Frontal cortex (tissue), 4 donors: ENCODE measurements around the gene RGS13. TPM values are rescaled to one million over a fixed set of nuclear protein-coding genes. Genes with fewer than 3 reads are reported as not detected.

Experiments used
- DNase-seq, 2 donors: peaks; one replicate each; pipeline ENCODE4 v3.0.0; 2012; ENCODE audit warnings: low spot score in 2 of 2
- FAIRE-seq: peaks from 2 replicates; lab custom pipeline; 2012; peaks lifted over from hg19 to GRCh38; lab: Jason Lieb, UNC
- total RNA-seq: library from RNA; depleted of rRNA; stranded (reverse); fragments of >200 nt; gene quantifications from one replicate; pipeline ENCODE4 v1.2.3, GENCODE V29; 2014
- donor health status: control.
- donor health status: control.
- donor health status: control.

RGS13 gene
- total RNA-seq, 1 donor from 2014 or later, result not detected

DNA sequence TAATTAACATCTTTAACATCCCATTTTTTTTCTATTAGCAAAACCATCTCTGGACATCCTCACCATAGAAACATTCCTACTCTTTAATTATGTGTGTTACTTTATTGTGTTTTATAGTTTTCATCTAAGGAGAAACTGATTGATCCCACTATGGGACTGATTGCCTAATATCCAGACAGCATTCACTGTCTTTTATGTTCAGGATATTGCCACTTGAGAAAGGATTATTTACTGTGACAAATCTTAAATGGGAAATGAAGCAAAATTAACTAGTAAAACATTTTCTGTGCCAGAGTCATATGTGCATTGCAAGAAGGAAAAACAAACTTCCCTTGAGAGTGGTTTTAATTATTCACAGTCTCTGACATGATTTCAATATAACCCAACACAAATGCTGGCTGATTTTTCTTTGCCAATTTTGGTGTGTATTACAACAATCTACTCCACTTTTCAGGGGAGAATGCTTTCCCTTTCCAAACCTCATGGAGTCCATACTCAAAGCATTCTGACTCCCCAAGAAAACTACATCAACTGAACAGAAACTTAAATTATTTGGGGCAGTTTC is 15.8 kb upstream of the RGS13 start:
- no peak for DNase-seq
- no peak for FAIRE-seq

DNA sequence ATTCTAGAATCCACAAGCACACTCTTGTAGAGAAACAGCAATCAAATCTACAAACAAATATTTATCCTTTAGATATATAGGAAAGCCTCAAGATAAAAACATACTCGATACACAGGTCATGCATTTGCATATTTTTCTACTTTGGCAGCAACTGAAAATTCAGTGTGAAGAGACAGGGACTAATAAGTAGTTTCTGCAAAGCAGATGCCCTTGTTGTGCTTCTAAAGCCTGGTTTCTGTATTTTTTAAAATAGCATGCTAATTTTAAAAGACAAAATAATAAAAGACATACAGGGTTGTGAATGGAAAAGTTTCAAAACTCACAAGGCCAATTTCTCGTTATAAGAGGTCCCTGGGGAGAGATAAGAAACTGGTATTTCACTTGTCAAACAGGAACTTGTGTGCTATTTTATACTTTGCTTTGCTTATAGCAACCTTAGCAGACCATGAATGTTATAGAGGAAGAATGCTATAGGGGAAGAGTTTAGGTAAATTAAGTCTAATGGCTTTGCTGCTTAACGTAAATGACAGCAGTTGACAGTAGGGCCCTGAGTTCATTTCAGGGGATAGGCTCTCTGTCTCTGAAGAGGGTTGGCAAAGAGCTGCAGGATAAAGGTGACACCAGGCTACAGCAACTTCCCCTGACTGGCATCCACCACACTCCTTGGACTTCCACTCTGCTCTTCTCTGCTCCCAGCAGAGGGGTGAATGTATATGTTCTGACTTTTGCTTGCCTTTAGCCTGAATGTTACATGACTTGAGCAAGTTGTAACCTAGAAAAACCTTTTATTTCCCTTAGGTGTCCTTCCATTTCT is 9.4 kb upstream of the RGS13 start:
- DNase-seq (no peak), FAIRE-seq (no peak)

DNA sequence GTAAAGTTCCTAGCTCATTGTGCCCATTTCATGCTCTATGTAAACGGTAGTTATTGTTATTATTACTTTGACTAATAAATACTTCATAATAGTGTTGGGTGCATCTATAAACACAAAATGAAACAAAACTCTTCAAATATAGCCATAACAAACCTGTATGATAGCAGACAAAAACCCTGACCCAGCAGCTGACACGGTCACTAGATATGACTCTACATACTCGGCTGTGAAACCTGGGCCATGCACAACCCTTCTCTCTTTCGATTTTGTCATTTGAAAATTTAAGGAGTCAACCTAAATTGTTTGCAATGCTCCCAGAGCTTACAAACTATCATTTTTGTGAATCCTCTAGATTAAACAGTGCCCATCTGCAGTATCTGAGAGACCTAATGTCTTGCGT is 8.0 kb upstream of the RGS13 start:
- FAIRE-seq (no peak), DNase-seq (no peak)

DNA sequence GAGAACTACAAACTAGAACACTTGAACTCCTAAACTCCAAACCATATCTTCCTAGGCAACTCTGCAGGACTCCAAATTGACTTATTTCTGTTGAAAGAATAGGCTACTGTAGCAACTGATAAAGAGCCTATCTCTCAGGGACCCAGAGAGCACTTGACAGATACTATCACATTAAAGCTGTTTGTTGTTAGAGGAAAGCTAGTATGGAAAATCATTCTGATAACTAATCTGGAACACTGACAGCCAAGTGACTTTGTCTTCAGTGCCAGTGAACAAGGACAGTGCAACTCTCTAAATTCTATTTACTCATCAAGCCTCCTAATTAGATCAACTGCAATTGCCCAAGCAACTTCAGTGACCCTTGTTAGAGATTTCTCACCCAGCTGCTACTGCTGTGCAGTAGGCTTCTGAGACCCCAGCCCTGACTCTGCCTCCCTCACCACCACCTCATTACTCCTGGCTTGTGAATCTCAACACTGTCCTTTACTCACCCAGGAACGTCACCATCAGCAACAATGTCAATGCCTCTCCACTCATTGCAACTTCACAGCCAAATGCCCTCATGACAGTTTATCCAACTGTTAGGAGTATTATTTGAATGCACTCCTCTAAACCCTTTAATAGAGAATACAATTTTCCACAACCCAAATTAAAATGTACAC is 7.4 kb upstream of the RGS13 start:
- DNase-seq (no peak), FAIRE-seq (no peak)

DNA sequence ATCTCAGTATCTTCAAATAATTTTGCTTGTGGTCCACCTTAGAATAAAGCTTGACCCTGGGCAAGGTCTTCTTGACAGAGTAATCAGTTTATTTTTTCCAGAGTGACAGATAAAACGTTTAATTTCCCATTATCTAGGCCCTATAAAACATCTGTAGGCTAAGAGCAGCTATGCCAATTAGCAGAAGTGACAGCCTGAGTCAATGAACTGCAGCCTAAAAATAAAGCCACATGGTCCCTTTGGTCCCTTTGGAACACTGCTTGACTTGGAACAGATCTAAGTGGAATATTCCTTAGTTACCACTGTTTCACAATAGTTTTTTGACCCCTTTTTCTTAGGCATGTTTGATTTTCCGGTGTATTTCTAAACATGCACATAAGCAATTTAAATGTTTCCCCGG is 6.3 kb upstream of the RGS13 start:
- FAIRE-seq (no peak), DNase-seq (no peak)

DNA sequence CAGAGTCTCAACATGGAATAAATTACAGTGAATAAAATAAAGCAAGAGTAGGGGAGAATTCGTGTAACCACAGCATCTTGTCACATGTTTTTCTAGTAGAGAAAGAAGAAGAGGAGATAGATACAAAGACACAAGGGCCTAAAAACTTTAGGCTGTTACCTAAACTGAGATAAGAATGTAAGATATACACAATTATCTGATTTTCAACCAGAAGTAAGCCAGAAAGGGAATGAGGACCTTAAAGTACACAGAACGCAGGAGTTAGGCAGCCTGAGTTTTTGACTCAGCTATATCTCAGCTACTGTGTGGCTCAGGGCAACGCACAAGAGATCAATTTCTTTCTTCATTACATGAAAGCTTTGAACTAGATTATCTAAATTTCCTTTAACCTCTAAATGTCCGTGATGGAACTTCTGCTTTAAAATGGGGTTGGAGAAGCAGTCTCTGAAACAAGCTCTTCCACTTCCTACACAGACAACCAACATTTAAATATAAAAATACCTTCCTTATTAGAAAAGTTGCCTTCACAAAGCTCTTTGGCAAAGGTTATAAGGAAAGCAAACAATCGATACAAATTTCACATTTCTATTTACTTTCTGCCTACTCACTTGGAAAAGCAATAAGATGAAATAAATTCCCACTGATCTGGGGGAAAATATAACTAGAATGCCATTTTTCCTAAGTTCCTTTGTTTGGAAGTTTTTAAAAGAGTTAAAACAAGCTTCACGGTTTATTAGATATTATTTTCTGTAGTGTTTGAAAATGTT is 5.2 kb upstream of the RGS13 start:
- no peak for FAIRE-seq

DNA sequence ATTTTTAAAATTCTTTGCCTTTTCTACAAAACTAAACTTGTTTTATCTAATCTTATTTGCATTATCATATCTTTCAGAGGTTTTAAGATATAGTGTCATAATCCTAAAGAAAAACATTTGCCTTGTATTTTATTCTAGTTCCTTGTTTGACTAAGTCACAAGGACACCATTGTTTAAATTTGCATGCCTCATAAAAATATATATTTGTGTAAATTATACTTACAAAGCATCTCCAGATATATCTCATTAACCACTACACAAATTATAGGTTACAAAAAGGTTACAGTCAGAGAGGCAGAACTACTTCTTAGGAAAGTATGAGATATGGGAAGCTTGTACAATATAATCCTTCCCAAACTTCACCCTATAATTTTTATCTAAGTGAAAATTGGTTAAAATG is 4.2 kb upstream of the RGS13 start:
- no peak for DNase-seq
- FAIRE-seq, result no peak

More for the DNA sequence above, 5.2 kb upstream of the RGS13 start:
- DNase-seq, result no peak

DNA sequence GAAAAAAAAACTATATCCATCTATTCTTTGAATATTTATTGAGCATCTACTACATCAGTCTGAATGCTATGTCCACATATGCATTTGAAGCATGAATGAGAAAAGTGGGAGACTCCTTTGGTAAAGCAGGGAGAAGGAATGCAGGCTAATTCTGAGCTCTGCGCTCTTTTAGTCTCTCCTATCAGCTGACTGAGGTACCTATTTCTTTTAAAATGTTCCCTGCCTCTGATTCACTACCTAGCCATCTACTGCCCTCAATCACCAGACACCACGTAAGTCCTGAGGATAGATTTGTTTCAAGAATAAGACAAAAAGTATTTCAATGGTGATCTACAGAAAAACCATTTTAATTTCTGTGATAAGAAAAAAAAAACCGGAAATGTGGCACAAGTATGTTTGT is 3.8 kb upstream of the RGS13 start:
- DNase-seq (no peak), FAIRE-seq (no peak)

DNA sequence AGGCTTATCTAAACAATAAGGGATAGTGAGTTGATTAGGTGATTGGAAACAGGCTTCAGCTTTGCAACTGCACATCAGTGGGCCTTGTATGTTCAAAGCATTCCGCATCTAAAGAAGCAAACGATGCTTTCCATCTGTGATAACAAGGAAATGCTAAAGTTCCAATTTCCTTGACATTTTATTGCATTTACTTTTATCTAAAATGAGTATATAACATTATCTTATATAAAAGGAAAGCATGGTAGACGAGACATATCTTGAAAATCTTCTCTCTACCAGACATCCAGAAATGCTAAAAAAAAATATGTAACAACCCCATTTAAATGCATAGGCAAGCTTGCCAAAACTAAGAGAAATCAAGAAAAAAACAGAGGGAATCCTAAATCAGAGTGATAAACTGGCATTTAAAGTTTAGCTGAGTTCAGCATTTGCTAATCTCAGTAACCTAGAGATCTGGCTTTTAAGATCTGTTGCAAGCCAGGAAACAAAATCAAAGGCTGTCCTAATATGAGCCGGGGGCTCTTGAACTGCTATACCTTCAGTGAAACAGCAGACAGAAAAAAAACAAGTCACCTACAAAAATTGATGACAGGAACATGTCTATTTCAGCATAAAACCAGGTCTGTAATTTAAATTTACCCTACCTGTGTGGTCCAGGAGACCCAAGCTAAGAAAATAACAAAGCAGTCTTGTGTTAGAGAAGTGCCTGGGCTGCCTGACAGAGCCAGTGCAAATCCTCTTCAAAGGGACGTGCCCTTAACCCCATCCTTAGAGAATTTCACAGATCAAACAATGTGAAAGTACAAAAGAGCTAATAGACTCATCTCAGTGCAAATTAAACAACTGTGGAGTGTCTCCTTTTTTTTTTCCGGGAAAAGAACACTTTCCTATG is 3.1 kb upstream of the RGS13 start:
- no peak for DNase-seq
- FAIRE-seq, result no peak

DNA sequence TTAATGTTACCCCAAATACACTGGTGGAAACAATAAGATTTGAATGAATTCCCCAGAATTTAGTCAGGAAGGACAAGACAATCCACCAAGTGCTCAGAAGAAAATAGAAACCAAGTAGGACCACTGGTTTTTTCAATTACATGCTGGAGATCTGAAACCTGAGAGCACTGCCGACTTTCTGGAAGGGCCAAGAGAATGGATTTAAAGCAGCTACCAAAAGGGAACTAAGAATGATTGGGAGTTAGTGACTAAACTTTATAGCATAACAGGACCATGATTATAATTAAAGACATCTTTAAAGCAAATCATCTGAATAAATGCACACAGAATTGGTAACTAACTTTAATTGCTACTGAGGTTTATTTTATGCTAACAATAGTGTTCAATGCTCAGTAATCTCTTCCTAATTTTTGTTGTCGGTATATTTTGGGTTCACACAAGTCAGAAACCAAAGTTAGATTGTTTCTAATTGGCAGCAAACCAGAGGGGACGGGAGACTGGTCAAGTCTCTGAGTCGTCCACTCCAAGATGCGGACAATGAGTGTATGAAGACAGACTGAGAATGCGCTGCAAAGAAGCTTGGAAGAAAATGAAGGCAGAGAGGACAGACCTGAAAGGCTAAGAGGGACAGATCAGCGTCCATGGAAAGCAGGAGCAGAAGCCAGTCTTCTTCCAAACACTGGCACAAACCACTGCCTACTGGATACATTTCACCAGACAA is 2.3 kb upstream of the RGS13 start:
- DNase-seq (no peak), FAIRE-seq (no peak)

DNA sequence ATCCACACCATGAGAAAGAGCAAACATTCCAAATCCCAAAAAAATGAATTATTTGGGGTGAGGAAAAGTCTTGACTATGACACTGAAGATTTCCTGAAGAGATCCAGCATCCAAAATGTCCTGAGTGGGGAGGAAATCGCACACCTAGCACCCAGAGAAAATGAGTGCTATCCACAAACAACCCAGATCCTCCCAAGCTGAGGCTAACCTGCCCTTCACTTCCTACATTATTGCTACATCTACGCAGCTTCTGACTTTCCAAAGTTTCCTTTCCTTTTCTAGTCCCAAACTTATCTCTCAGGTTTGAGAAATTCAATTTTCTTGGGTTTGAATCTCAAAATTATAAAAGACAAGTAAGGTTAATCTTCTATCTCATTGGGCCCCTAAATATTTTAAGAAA is 906 bp upstream of the RGS13 start:
- FAIRE-seq, result no peak

DNA sequence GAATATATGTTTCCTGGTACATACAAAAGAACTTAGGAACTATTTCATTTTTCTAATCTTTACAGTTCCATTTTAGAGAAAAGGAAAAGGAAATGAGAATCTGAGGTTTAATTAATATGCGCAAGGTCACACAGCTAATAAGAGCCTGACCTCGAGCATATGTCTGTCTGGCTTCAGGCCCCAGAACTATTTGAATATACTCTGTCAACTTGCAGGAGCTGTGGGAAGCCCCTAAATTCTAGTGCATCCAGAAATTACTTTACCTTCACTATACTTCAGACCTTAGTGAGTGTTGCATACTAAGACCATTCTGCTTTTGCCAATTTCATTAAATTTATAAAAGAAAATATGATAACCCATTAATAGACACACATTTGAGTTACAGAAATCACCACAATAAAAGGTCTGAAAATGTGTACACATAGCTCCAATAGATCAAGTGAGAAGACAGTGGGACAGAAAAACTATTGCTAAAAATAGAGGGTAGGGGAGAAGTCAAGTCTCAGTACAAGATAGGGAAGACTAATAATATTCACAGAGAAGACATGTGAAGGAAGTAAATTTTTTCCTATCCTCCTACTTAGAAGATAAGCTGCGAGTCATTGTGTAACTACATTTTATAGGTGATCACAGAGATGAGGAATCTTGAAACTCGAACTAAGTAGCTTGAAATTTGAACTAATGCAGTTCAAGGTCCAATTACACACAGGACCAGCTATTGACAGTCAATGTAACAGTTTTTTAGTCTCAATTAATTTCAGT is 3.8 kb downstream of the RGS13 start:
- DNase-seq, result no peak
- no peak for FAIRE-seq

More for the DNA sequence above, 906 bp upstream of the RGS13 start:
- no peak for DNase-seq

DNA sequence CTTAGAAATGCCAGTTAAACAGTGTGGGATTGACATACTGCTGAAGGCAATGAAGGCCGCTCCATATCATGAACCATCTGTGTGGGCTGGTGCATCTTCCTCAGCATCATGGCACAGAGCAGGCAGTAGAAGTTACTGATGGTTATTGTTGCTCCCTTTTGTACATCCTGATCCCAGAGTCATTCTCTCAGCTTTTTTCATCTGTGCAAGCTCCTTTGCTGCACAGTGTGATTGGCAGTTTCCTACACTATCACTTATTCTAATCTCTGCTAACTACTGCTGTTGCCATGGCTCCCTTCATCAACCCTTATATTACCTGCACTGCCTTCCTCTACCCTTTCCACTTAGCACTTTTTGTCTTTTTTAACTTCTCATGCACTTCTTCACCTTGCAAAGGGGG is 16.2 kb downstream of the RGS13 start:
- FAIRE-seq, result no peak
- DNase-seq, result no peak

DNA sequence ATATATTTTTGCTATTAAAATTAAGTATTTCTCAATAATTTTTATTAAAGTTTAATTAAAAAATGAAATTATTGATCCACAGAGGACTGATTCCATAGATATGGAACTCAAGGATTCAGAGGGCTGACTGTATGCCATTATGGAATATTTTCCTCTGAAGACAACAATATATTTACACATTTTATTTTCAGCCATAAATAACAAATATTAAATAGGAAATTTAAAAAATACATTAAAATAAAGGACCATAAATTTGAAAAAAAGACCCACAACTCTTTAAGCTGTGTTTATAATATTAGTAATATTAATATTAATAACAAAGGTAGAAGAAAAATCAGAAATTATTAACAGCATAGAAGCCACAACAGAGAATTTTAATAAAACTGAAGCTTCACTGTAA is 18.2 kb downstream of the RGS13 start:
- no peak for FAIRE-seq
- DNase-seq, result no peak

DNA sequence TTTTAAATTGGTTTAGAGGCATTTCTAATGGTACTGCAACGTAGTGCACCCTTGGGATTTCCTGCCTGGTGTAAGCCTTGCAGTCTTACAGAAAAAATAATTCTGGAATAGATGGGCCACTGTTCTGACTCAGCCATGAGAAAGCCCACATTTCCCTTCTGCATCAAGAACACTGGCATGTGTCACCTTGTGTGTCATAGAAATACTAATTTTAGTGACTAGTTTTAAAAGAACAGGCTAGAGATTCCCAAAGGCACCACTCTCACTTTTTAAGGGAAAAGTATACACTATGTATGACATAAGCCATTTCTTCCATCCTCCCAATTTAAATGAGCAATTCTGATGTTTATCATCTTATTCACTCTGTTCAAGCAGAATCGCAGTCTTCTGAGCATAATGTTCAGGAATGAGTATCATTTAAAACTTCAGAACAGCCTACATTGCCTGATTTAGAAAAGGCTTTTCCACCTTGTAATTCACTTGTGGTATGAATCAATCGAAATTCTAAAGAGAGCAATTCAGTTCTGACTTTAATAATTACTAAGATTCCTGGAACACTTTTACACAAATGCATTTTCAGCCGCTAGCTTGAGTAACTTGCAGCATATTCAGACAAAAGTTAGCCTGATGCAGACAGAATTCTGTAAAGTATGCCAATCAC is 18.8 kb downstream of the RGS13 start:
- no peak for DNase-seq
- no peak for FAIRE-seq

DNA sequence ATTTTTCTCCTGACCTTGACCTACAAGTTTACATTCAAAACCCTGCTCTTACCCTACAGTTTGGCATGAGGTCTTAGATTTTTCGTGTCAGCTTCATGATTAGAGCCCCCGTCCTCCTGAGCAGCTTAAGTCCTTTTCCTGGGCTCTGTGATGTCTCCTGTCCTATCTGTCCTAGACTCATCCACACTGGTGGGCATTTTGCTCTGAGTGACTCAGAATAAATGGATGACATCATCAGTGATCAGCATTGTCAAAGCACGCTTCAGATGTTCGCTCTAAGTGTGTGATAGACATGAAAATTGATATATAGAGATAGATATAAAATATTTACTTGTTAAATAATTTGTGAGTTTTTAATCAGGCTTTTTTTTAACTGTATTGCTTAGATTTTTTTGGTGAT is 21.8 kb downstream of the RGS13 start:
- FAIRE-seq (no peak), DNase-seq (no peak)

DNA sequence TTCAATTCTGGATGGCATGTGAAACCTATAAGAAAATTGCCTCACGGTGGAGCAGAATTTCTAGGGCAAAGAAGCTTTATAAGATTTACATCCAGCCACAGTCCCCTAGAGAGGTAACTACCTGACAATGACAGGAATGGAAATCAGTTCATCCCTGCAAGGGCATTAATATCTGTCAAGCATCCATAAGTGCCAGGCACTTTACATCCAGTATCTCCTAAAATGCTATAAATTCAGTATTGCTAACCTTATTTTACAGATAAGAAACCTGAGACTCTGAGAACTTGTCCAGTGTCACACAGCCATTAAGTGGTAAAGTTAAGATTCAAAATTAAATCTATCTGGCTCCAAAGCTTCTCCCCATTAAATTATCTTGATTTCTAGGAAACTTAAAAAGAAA is 22.3 kb downstream of the RGS13 start:
- FAIRE-seq (no peak), DNase-seq (no peak)

DNA sequence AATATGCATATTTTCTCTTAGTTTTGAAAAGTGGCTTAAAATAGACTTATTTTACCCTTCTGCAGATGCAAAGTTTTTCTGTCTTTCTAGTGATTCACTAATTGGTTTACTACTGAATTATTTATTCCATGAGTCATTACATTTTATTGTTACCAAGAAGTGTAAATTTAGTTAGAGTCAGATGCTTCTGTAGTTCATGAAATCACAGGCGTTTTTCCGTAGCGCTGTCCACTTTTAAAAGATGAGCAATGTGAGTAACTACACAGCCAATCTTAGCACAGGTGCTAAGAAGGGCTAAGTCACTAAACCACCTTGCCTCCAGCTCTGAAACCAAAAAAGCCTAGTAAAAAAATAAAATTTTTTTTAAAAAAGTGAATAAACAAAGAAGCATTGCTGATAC is 24.7 kb downstream of the RGS13 start:
- DNase-seq, result no peak
- no peak for FAIRE-seq
